ENCODE data around the gene C16orf87.

Gene C16orf87

DNA sequence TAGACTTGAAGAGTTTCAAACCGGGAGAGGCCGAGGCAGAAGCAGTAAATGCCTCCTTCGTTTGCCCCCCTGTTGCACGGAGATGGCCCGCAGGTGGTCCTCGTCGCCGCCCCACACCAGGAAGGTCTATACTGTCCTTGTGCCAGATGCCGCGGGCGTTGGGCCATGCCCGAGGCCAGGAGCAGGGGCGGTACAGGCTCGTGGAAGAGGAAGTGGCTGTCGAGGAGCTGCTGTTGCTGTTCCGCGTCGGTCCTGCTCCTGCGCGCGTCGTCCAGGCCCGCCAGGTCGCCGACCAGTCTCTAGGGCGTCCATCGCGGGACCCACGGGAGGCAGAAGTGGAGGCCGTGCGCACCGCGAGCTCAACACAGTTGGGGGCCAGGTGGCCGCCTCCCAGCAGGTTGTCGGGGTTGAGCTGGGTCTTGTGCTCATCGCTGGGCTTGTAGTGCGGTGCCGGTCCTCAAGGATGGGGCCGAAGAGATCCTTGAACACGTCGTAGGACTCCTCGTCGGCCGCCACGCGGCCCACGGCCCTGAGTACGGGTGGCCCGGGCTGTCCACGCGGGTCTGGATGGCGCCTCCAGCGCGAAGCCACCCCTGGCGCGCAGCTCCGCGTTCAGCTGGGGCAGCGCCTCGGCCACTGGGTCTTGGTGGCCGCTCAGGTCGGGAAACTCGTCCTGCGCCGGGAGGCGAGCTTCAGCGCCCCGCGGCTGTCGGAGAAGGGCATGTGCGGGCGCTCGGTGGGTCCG, 13.1 kb upstream of the C16orf87 start:
- no peak for DNase-seq (ENCODE audit: low read depth)

DNA sequence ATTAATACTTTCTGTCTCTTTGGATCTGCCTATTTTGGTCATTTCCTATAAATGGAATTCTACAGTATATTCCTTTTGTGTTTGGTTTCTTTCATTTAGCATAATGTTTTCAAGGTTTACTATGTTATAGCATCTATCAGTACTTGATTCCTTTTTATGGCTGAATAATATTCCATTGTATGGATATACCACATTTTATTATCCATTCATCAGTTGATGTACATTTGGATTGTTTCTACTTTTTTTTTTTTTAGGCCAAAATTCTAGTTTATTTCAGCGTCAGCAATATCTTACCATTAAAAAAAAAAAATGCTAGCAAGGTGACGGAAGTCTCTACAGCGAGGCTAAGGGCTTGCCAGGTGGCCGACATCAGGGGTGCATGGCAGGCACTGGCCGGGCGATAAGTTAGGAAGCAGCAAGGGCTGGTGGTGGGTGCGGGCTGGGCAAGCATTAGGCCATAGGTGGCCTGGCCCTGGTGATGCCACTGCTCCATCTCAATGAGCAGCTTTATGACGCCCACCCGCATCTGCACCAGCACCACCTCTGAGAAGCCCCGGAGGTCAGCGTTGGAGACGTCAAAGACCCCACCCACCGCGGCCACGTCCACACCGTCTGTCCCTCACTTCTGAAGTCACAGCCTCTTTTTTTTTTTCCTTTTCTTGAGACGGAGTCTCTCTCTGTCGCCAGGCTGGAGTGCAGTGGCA, 11.4 kb upstream of the C16orf87 start:
- no peak for DNase-seq (ENCODE audit: low read depth)

DNA sequence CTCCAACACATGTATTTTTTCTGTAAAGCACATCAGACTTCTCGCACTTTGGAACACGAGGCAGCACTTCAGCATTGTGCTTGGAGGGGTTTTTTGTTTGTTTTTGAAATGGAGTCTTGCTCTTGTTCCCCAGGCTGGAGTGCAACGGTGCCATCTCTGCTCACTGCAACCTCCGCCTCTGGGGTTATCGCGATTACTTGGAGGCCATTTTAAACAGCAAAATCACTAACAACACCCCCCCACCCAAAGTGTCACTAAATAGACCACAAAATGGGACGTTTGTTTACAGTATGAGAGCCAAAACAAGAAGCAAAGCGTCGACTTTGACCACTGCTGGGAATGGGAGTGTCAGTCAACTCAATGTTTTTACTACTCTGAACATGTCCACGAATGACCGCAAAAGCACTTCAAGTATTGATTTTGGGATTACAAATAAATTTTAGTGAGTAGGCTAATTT, 9.0 kb upstream of the C16orf87 start:
- no peak for DNase-seq (ENCODE audit: low read depth)

DNA sequence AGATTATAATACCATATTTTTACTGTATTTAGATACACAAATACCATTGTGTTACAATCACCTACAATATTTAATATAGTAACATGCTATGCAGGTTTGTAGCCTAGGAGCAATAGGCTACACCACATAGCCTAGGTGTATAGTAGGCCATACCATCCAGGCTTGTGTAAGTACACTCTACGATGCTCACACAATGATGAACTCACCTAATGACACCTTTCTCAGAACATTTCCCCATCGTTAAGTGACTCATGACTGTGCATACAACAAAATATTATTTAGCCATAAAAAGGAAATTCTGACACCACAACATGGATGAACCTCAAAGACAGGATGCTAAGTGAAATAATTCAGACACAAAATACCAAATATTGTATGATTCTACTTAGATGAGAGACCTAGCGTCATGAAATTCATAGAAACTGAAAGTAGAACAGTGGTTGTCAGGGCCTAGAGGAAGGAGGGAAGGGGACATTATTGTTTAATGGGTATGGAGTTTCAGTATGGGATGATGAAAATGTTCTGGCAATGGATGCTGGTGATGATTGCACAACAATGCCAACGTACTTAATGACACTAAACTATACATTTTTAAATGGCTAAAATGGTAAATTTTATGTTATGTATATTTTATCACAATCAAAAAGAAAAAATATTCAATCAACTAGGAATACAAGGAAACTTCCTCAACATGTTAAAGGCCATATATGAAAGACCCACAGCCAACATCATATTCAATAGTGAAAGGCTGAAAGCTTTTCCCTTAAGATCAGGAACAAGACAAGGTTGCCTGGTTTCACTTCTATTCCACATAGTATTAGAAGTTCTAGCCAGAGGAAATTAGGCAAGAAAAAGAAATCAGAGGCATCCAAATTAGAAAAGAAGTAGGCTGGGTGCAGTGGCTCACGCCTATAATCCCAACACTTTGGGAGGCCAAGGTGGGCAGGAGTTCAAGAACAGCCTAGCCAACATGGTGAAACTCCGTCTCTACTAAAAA, 5.9 kb upstream of the C16orf87 start:
- DNase-seq (ENCODE audit: low read depth) = no peak

DNA sequence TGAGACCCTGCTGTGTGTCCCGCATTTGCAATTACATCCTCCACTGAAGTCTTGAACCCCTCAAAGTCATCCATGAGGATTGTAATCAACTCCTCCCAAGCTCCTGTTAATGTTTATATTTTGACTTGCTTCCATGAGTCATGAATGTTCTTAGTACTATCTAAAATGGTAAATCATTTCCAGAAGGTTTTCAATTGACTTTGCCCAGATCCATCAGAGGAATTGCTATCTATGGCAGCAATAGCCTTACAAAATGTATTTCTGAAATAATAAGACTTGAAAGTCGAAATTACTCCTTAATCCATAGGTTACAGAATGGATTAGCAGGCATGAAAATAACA, 2.5 kb upstream of the C16orf87 start:
- no peak for DNase-seq (ENCODE audit: low read depth)

DNA sequence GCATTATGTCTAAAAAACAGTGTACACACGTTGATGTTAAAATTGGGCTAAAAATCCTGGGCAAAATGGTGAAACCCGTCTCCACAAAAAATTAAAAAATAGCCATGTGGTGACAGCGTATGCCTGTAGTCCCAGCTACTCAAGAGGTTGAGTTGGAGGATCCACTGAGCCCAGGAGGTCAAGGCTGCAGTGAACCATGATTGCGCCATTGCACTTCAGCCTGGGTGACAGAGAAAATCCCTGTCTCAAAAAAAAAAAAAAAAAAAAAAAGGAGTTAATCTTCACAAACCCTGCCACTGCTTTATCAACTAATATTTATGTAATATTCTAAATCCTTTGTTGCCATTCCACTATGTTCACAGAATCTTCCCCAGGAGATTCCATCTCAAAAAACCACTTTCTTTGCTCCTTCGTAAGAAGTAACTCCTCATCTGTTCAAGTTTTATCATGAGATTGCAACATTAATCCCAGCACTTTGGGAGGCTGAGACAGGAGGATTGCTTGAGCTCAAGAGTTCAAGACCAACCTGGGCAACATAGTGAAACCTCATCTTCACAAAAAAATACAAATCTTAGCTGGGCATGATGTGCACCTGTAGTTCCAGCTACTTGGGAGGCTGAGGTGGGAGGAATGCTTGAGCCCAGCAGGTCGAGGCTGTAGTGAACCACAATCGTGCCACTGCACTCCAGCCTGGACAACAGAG, 1.9 kb upstream of the C16orf87 start:
- no peak for DNase-seq (ENCODE audit: low read depth)

DNA sequence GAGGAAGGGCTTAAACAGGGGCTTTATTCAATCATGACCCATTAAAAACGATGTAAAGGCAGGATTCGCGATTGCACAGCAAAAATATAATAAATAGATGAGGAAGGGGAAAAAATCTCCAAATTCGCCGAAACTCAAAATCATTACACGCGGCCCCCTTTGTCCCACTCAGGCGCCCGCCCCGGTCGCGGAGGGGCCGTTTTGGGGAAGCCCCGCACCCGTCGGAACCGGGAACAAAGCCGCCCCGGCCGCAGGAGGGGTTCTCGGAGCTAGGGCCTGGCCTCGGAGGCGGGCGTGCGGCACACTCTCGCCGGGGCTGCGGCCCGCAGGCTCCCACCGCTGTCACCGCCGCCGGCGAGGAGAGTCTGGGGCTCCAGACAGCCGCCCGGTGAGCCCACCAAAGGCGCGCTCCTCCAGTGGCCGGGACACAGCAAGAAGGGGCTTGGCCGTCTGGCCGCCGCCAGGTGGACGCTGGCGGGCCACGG, 521 bp downstream of the C16orf87 start:
- peak; percentile 14 for DNase-seq (ENCODE audit: low read depth)

DNA sequence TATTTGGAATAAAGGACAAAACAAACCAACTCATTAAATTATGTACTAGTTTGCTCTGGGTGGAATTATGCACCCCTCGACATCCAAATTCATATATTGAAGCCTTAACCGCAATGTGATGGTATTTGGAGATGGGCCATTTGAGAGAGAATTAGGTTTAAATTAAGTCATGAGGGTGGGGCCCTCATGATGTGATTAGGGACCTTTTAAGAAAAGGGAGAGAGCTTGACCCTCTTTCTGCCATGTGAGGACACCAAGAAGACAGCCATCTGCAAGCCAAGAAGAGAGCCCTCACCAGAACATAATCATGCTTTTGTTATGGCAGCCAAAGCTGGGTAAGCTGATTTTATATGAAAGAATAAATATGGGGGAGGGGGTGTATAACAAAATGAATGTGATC, 2.0 kb downstream of the C16orf87 start:
- DNase-seq (ENCODE audit: low read depth) = no peak

DNA sequence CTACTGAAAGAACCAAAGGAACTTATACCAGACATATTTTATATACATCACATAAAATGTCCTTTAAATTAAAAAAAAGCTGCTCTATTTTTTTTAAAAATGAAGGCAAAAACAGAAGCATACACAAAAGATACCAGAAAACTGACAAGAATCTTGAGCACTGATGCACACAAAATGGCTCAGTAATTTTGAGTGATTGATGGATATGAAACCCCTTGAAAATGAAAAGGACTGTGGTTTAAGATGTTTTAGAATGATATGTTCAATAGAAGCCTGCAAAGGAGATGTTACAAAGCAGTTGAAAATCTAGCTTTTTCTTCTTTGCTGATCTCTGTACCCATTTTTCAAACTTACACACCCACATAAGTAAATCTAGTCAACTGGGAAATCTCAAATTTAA, 2.7 kb downstream of the C16orf87 start:
- DNase-seq (ENCODE audit: low read depth) = no peak

DNA sequence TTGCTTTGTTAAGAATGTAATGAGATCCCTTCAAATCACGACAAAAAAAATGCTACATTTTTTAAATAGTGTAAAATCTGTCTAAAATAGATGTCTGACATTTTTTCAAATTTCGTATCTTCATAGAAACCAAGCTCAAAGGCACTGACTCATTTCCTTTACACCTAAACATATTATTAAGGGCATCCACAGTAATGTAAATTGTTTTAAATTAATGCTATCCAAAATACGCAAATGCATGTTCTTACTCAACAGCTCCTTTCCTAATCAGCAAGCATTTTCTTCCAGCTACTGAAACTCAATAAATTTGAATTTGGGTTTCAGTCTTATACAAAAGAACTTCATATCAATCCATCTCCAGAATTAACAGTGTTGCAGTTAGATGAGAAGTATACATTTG, 4.3 kb downstream of the C16orf87 start:
- no peak for DNase-seq (ENCODE audit: low read depth)

DNA sequence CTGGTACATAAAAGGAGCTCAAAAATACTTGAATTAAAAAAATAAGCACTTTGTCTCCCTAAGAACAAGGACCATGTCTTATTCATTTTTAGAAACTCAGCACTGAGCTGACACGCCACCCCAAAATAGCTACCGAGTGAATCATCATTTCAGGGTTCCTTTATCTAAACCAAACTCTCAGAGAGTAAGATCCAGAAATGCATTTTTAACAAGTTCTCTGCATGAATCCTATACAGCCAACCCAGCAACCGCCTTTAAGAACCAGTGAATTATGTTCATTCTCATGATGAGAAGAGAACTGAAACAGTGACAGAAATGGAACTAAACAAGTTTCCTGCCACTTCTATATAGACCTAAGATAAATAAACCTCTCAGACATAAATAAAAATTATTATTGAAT, 8.7 kb downstream of the C16orf87 start:
- no peak for DNase-seq (ENCODE audit: low read depth)

DNA sequence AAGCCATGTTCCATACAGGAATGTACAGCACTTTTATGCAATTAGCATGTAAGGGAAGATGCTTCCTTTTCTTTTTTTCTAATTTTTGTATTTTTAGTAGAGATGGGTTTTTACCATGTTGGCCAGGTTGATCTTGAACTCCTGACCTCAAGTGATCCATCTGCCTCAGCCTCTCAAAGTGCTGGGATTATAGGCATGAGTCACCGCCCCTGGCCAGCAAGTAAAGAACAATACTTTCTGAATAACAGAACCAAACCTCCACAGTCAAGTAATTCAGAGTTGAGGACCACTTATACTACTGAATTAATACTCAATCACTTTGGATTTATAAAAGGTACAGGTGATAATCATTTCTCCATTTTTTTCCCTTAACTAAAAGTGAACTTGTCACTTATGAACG, 13.0 kb downstream of the C16orf87 start:
- DNase-seq (ENCODE audit: low read depth) = no peak

DNA sequence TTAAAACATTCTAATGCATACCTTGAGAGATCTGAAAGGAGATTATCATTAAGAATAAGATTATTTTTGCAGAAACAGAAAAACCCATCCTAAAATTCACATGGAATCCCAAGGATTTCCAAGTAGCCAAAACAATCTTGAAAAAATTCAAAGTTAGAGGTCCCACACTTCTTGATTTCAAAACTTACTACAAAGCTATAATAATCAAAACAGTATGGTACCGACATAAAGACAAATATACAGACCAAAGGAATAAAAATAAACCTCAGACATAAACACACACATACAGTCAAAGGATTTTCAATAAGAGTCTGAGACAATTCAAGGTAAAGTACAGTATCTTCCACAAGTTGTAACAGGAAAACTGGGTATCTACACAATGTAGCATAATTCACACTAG, 16.2 kb downstream of the C16orf87 start:
- no peak for DNase-seq (ENCODE audit: low read depth)

DNA sequence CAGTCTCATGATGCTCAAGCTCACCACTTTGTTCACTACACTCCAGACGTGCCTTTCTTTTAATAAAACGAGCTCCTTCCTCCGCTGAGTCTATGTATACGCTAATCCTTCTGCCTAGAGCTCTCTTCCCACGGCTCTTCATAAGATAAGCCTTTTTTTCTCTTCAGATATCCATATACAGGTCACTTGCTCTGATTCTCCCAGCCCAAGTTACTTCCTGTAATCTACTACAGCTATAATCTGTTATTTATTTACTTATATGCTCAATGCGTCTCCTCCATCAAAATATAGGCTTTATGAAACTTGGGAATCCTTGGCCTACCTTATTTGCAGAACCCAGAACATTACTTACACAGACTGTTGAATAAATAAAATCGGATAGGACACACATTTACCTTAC, 17.4 kb downstream of the C16orf87 start:
- DNase-seq (ENCODE audit: low read depth) = no peak

DNA sequence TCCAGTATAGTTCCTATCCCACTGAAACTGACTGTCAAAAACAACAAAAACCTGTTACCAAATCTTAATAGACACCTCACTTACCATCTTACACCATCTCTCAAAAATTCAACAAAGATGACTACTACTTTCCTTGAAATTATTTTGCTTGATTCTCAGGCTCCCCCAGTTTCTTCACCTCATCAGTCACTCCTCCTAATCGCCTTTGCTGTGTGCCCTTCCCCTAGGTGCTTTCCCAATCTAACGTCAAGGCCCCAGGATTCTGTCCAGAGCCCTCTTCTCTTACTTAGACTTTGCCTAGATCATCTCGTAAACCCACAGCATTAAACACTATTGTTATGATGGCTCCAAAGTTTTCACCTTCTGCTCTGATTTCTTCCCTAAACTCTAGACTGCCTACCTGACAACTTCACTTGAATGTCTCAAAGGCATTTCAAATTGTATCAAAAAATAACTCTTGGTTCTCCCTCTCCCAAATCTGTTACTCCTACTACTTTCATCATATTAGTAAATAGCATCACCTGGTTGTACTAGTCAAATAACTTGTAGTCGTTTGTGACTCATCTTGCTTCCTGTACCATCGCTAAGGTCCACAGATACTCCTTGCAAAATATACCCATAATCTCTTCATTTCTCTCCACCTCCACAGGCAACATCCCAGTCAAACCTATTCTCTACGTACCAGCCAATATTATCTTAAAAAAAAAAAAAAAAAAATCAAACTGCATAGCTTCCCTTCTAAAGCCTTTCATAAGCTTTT, 18.0 kb downstream of the C16orf87 start:
- DNase-seq (ENCODE audit: low read depth) = no peak

DNA sequence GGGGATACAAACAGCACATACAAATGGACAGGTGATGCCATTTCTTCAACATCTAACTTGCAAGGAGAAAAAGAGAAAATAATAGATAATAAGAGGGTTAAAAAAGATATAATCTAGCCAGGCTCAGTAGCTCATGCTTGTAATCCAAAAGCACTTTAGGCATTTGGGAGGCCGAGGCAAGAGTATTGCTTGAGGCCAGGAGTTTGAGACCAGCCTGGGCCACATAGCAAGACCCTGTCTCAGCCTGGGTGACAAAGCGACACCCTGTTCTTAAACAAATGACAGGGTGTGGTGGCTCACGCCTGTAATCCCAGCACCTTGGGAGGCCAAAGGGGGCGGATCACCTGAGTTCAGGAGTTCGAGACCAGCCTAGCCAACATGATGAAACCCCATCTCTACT, 19.3 kb downstream of the C16orf87 start:
- DNase-seq (ENCODE audit: low read depth) = no peak

DNA sequence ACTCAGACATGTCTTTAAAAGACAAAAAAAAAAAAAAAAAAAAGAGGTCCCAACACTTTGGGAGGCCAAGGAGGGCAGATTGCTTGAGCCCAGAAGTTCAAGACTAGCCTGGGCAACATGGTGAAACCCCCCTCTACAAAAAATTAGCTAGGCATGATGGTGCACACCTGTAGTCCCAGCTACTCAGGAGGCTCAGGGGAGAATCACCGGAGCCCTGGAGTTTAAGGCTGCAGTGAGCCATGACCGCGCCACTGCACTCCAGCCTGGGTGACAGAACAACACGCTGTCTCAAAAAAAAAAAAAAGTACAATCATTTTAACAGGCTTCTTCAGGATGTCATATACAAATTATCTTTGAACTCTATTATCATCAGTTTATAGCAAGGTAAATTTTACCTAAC, 22.0 kb downstream of the C16orf87 start:
- DNase-seq (ENCODE audit: low read depth) = no peak

DNA sequence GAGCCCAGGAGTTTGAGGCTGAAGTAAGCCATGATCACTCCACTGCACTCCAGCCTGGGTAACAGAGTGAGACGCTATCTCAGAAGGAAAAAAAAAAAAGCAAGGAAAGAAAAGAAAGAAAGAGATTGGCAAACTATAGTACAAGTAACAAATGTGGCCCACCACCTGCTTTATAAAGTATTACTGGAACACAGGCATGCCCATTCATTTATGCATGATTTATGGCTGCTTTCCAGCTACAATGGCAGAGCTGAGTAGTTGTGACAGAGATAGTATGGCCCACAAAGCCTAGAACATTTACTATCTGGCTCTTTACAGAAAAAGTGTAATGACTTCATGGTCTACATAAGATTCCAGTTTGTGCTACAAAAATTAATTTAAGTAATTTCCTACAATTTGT, 23.6 kb downstream of the C16orf87 start:
- DNase-seq (ENCODE audit: low read depth) = no peak

DNA sequence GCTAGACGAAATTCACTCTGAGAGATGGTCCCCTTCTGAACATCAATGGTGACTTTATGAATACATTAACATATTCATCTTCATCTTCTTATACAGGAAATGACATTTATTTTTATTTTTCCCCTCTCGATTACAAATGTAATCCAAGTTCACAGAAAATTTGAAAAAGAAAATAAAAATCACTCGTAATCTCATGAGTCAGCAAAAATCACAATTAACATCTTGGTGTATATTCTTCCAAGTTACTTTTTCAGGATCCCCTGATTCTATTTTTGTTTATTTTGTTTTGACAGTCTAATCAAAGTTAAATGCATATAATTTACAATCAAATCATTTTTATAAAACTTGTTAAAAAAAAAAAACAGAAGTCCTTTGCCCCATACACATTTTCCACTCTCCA, 27.6 kb downstream of the C16orf87 start:
- DNase-seq (ENCODE audit: low read depth) = no peak

DNA sequence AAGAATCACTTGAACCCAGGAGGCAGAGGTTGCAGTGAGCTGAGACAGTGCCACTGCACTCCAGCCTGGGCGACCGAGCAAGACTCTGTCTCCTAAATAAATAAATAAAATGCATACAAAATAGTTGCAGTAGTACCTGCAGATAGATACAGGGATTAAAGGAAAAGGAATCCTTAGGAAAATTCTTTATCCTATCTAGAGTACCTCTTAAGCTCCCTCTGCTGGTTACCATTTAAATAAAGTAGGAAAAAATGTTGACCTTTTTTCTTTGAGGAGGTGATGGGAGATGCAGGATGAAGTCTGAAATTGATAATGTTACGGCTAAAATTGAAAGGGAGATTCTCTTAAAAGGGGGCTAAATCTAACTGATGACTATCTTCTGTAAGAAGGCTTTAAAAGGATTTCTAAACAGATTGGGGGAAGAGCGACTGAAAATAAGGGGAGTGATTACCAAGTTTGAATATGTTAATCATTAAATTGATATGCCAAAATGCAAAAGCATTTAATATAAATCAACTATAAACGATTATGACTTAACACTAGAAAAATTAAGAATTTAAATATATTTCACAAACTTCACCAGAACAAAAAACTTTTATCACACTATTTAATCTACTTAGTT, 29.4 kb downstream of the C16orf87 start:
- no peak for DNase-seq (ENCODE audit: low read depth)

DNA sequence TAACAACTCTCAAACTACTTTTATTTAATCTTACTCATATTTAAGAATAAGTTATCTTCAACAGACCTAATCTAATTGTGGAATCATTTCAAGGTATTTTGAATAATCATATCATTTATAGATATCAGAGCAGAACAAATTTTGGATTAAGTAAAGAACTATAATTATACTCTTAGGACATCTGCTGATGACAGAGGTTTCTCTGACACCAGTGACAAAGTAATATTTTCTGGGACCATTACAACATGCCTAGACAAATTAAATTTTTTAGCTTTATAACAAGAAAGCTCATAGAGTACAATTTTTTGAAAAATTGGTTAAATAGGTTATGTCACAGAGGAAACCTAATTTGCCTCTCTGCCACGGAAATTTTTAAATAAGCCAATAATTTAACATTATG, 30.5 kb downstream of the C16orf87 start:
- no peak for DNase-seq (ENCODE audit: low read depth)

Data from activated T-helper 9 cell treated with anti-CD3 and anti-CD28 coated beads, Interleukin-2, amount 50 U/mL, for 16 hours (primary cell).